ENCODE results near the gene CCDC117. TPM values are rescaled to one million over a fixed set of nuclear protein-coding genes. Genes with fewer than 3 reads are reported as not detected.

CCDC117 gene
- total RNA-seq, 4 donors from 2014 or later, result 9.8 to 15.4 (median 14.4) TPM

DNA sequence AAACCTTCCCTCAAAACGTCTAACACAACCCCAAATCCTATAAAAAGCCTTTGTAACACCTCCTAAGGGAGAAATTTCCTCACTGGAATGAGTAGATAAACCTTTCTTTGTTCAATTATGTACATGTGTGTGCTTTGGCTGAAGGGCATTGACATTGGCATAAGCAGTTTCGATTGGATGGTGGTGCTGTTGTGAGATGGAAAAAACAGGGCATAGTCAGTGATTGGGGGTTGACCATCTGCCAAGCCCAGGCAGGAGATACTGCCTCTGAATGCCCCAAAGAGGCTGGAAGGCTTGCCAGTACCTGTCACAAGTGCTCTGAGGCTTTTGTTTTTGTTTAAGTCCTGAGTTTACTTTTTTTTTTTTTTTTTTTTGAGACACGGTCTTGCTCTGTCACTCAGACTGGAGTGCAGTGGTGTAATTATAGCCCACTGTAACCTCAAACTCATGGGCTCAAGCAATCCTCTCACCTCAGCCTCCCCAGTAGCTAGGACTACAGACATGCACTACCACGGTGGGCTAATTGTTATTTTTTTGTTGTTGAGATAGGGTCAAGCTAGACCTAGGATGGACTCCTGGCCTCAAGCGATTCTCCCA lies 1.2 kb upstream of the CCDC117 start:
- WGBS, 2 donors, result 27 to 41% methylated on average over 4 to 5 of the region's 5 CpGs
- DNase-seq, result no peak
- no peak for TF ChIP-seq POLR2A (IDR thresholded peaks at IDR 0.05)
- TF ChIP-seq, protein P1, sequence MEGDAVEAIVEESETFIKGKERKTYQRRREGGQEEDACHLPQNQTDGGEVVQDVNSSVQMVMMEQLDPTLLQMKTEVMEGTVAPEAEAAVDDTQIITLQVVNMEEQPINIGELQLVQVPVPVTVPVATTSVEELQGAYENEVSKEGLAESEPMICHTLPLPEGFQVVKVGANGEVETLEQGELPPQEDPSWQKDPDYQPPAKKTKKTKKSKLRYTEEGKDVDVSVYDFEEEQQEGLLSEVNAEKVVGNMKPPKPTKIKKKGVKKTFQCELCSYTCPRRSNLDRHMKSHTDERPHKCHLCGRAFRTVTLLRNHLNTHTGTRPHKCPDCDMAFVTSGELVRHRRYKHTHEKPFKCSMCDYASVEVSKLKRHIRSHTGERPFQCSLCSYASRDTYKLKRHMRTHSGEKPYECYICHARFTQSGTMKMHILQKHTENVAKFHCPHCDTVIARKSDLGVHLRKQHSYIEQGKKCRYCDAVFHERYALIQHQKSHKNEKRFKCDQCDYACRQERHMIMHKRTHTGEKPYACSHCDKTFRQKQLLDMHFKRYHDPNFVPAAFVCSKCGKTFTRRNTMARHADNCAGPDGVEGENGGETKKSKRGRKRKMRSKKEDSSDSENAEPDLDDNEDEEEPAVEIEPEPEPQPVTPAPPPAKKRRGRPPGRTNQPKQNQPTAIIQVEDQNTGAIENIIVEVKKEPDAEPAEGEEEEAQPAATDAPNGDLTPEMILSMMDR (IDR thresholded peaks at IDR 0.05), result no peak
- H3K27ac ChIP-seq, result peak overlapping the region in 3 of 4 donors; percentile 68 to 97 (median 95)
- H3K36me3 ChIP-seq, result peaks cover 0 to 19% (median 0%) of the 10 kb centered on the region in 3 donors
- H3K4me3 ChIP-seq, result peak overlapping the region in 2 of 4 donors; percentile 14 to 21
- intact Hi-C loops (cut with DNase I), result no loop called here
- no peaks in the 10 kb centered on the region for H3K27me3 ChIP-seq
- peaks cover 0 to 49% (median 11%) of the 10 kb centered on the region in 3 donors for H3K4me1 ChIP-seq
- H3K9me3 ChIP-seq, result no peaks in the 10 kb centered on the region

DNA sequence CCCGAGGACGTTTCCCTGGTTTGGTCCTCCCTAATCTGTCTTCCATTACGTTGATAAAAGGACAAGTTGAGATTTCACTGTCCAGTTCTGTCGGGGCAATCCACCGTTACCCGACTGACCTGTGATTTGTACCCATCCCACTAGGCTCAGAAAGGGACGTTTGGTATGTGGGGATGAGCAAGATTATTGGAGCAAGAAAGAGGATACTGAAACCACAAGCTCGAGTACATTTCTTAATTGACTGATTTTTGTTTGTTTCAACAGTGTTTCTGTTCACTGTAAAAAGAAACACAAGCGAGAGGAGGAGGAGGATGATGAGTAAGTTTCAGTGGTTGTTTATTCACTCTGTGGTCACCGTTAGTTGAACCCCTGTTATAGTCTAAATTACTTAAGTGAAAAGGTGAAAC lies 969 bp downstream of the CCDC117 start:
- H3K27ac ChIP-seq, result peak overlapping the region; percentile 95 to 99 (median 98)
- peak overlapping the region; percentile 80 to 97 (median 92) for H3K4me3 ChIP-seq
- DNase-seq, result no peak
- H3K9me3 ChIP-seq, result no peaks in the 10 kb centered on the region
- H3K36me3 ChIP-seq, result peaks cover 0 to 41% (median 0%) of the 10 kb centered on the region in 3 donors
- no peaks in the 10 kb centered on the region for H3K27me3 ChIP-seq
- TF ChIP-seq, protein P1 (IDR thresholded peaks at IDR 0.05), result no peak
- TF ChIP-seq POLR2A (IDR thresholded peaks at IDR 0.05), result no peak
- intact Hi-C loops (cut with DNase I), result no loop called here
- H3K4me1 ChIP-seq, result peaks cover 0 to 64% (median 11%) of the 10 kb centered on the region in 3 donors
- 0 to 1% methylated on average over 10 of the region's 10 CpGs for WGBS, 2 donors

DNA sequence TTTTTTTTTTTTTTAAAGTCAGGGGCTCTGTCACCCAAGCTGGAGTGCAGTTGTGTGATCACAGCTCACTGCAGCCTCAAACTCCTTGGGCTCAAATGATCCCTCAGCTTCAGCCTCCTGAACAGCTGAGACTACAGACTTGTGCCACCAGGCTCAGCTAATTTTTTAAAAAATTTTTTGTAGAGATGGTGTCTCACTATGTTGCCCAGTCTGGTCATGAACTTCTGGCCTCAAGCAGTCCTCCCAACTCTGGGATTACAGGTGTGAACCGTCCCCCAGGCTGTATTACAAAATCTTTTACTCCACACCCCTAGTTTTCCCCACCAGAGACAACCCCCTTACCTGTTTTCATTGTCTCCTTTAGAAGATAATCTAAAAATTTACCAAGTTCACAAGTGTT lies 1.9 kb downstream of the CCDC117 start:
- no peak for TF ChIP-seq POLR2A (IDR thresholded peaks at IDR 0.05)
- TF ChIP-seq, protein P1 (IDR thresholded peaks at IDR 0.05), result no peak
- Histone ChIP-seq H3K4me3 (peak overlapping the region in 2 of 4 donors; percentile 80 to 88), H3K27ac (no peak overlapping the region), H3K4me1 (peaks cover 0 to 73% (median 16%) of the 10 kb centered on the region in 3 donors), H3K27me3 (no peaks in the 10 kb centered on the region), H3K36me3 (peaks cover 0 to 43% (median 0%) of the 10 kb centered on the region in 3 donors), H3K9me3 (no peaks in the 10 kb centered on the region)
- WGBS, 2 donors, result 67 to 71% methylated on average over 1 of the region's 1 CpG
- intact Hi-C loops (cut with DNase I), result no loop called here
- no peak for DNase-seq

DNA sequence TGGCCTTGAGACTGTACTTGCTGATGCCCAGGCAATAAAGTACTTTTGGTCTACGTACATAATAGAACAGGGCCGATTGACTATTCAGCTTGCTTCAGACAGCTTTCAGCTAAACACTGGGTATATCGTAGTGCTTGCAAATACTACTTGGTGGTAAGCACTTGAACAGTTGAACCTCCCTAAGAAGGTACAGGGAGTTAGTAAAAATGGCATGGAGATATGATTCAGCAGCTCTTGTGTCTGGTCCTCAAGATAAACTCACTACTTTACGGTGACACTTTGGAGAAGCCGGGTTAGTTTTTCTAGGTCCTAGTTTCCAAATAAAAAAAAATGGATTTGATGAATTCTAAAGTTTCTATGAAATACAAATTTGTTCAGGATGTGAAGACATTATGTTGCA lies 7.3 kb downstream of the CCDC117 start:
- no peak for DNase-seq
- no peak overlapping the region for H3K4me3 ChIP-seq
- TF ChIP-seq, protein P1 (IDR thresholded peaks at IDR 0.05), result no peak
- no peaks in the 10 kb centered on the region for H3K9me3 ChIP-seq
- H3K4me1 ChIP-seq, result peaks cover 0 to 51% (median 4%) of the 10 kb centered on the region in 3 donors
- H3K27me3 ChIP-seq, result no peaks in the 10 kb centered on the region
- H3K36me3 ChIP-seq, result peaks cover 0 to 88% (median 8%) of the 10 kb centered on the region in 3 donors
- WGBS, 2 donors, result 88 to 90% methylated on average over 5 of the region's 5 CpGs
- intact Hi-C loops (cut with DNase I), result no loop called here
- H3K27ac ChIP-seq, result no peak overlapping the region

DNA sequence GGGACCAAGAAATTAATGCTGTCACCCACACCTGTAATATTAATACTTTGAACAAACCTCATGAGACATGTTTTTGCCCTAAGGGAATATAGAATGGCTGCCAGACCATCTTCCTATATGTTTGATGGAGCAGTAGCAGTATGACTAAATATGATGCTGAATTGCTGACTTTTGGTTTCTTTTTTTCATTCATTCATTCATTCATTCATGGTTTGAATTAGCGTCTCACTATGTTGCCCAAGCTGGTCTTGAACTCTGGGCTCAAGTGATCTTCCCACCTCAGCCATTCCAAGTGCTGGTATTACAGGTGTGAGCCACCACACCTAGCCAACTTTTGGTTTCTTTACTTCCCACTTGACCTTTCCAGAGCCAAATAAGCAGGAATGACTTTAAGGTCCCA lies 7.8 kb downstream of the CCDC117 start:
- H3K36me3 ChIP-seq, result peaks cover 2 to 88% (median 10%) of the 10 kb centered on the region in 3 donors
- DNase-seq, result no peak
- H3K4me1 ChIP-seq, result peaks cover 0 to 46% (median 4%) of the 10 kb centered on the region in 3 donors
- H3K4me3 ChIP-seq, result no peak overlapping the region
- 92 to 93% methylated on average over 1 of the region's 1 CpG for WGBS, 2 donors
- no peaks in the 10 kb centered on the region for H3K27me3 ChIP-seq
- H3K27ac ChIP-seq, result no peak overlapping the region
- intact Hi-C loops (cut with DNase I), result no loop called here
- H3K9me3 ChIP-seq, result no peaks in the 10 kb centered on the region
- TF ChIP-seq, protein P1 (IDR thresholded peaks at IDR 0.05), result no peak
- no peak for TF ChIP-seq POLR2A (IDR thresholded peaks at IDR 0.05)
